ENCODE measurements around the gene POLRMT.

DNA sequence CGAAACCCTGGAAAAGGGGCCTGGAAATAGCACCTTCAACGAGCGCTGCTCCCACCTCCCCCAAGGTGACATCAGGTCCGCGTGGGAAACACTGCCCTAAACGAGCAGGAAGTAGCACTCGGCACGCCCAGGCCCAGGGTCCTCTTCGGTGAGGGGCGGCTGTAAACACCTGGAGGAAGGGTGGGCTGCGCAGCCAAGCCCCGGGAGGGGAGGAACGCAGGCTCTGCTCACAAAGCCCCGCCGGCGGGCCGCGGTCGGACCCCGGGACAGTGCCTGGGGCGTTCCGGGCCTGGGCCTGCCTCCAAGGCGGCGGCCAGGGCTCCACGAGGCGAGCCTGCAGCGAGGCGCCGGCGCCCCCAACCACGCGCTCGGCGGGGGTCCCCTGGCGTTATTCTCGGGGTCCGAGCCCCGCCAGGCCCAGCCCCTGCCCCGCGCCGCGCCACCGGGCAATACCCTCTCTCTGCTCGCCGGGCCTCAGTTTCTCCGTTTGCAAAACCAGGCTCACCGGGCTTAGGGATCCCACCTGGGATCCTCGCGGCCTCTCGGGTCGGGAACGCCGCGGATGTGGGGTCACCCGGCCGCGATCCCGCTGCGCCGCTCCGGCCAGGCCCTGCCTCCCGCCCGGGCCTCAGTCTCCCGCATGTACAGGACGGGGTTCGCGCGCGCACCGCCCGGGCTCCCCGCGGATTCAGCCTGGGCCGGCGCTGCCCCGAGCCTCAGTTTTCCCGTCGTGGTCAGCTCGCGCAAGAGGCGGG lies 29.0 kb upstream of the POLRMT start:
- TF ChIP-seq, protein P1, sequence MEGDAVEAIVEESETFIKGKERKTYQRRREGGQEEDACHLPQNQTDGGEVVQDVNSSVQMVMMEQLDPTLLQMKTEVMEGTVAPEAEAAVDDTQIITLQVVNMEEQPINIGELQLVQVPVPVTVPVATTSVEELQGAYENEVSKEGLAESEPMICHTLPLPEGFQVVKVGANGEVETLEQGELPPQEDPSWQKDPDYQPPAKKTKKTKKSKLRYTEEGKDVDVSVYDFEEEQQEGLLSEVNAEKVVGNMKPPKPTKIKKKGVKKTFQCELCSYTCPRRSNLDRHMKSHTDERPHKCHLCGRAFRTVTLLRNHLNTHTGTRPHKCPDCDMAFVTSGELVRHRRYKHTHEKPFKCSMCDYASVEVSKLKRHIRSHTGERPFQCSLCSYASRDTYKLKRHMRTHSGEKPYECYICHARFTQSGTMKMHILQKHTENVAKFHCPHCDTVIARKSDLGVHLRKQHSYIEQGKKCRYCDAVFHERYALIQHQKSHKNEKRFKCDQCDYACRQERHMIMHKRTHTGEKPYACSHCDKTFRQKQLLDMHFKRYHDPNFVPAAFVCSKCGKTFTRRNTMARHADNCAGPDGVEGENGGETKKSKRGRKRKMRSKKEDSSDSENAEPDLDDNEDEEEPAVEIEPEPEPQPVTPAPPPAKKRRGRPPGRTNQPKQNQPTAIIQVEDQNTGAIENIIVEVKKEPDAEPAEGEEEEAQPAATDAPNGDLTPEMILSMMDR (IDR thresholded peaks at IDR 0.05) = no peak
- TF ChIP-seq POLR2A (IDR thresholded peaks at IDR 0.05) = no peak
